Spinal cord (tissue), 10 donors: Measurements from ENCODE around the gene HNF4A. TPM values are rescaled to one million over a fixed set of nuclear protein-coding genes. Genes with fewer than 3 reads are reported as not detected.

Source experiments
- DNase-seq, 6 donors: peaks; one replicate each; pipeline versions ENCODE4 v3.0.0 to v3.0.0-alpha.2; 2013 to 2015; ENCODE audit warnings: low spot score in 6 of 6, low read depth in 4 of 6
- H3K27ac ChIP-seq: one replicate; pipeline ENCODE4 v1.5.1; 2013; ENCODE audit warnings: low read depth, low read length, control low read depth
- H3K27me3 ChIP-seq: one replicate; pipeline ENCODE4 v1.6.1; 2013; ENCODE audit warnings: low read length; ENCODE audit not compliant: control insufficient read depth, insufficient read depth
- H3K36me3 ChIP-seq: one replicate; pipeline ENCODE4 v1.6.1; 2013; ENCODE audit warnings: low read length; ENCODE audit not compliant: control insufficient read depth, insufficient read depth
- H3K4me1 ChIP-seq: one replicate; pipeline ENCODE4 v1.6.1; 2013; ENCODE audit warnings: low read length; ENCODE audit not compliant: control insufficient read depth, insufficient read depth
- H3K4me3 ChIP-seq: one replicate; pipeline ENCODE4 v1.5.1; 2013; ENCODE audit warnings: low read depth, low read length, control low read depth
- H3K9me3 ChIP-seq: one replicate; pipeline ENCODE4 v1.6.1; 2013; ENCODE audit warnings: low read length; ENCODE audit not compliant: control insufficient read depth, insufficient read depth
- WGBS: methylation state at CpG from one replicate; pipeline ENCODE4 v1.1.5; 2013; ENCODE audit warnings: missing lambda C conversion rate; ENCODE audit not compliant: insufficient coverage; 5-methylcytosine and 5-hydroxymethylcytosine counted together
- polyA plus RNA-seq, 2 donors: library from polyadenylated mRNA; unstranded; fragments of 120-200 nt; gene quantifications; one replicate each; pipeline ENCODE4 v1.2.1, GENCODE V29; 2013; ENCODE audit not compliant: insufficient read length in 2 of 2
- total RNA-seq, 2 donors: library from RNA; depleted of rRNA in 1 of 2; stranded (reverse); fragments of 120-200 nt in 1 of 2; fragments of >200 nt in 1 of 2; gene quantifications; one replicate each; pipeline versions ENCODE4 v1.2.3 to v1.2.4, GENCODE V29; 2013 to 2014
- donor health status: healthy.

The HNF4A gene
- total and polyA plus RNA-seq, 4 donors = 0.21 to 0.29 (median 0.22) TPM; not detected in 1

GRCh38 chr20:44436393-44436792 is 80.9 kb downstream of the HNF4A start:
- 74% methylated on average over 12 of the region's 12 CpGs for WGBS
- no peak for DNase-seq

GRCh38 chr20:44437497-44437896 is 82.0 kb downstream of the HNF4A start:
- no peaks in the 10 kb centered on the region for H3K9me3 ChIP-seq
- WGBS = no CpG with 5 or more reads among the region's 5 CpGs

More at GRCh38 chr20:44436393-44436792, 80.9 kb downstream of the HNF4A start:
- no peaks in the 10 kb centered on the region for H3K9me3 ChIP-seq
- H3K27ac ChIP-seq = no peak overlapping the region
- H3K36me3 ChIP-seq = no peaks in the 10 kb centered on the region
- H3K4me3 ChIP-seq = no peak overlapping the region
- H3K27me3 ChIP-seq = no peaks in the 10 kb centered on the region
- H3K4me1 ChIP-seq = no peaks in the 10 kb centered on the region

GRCh38 chr20:44438782-44439181 is 83.3 kb downstream of the HNF4A start:
- H3K27me3 ChIP-seq = no peaks in the 10 kb centered on the region
- no peak overlapping the region for H3K4me3 ChIP-seq
- DNase-seq = no peak
- no peaks in the 10 kb centered on the region for H3K4me1 ChIP-seq
- H3K9me3 ChIP-seq = no peaks in the 10 kb centered on the region
- no peak overlapping the region for H3K27ac ChIP-seq
- H3K36me3 ChIP-seq = no peaks in the 10 kb centered on the region
- WGBS = 100% methylated on average over 2 of the region's 4 CpGs

More at GRCh38 chr20:44437497-44437896, 82.0 kb downstream of the HNF4A start:
- no peak overlapping the region for H3K4me3 ChIP-seq
- H3K36me3 ChIP-seq = no peaks in the 10 kb centered on the region
- H3K27ac ChIP-seq = no peak overlapping the region
- DNase-seq = no peak
- no peaks in the 10 kb centered on the region for H3K27me3 ChIP-seq
- no peaks in the 10 kb centered on the region for H3K4me1 ChIP-seq

GRCh38 chr20:44439318-44439717 is 83.8 kb downstream of the HNF4A start:
- Histone ChIP-seq H3K4me1 (no peaks in the 10 kb centered on the region), H3K27me3 (no peaks in the 10 kb centered on the region), H3K9me3 (no peaks in the 10 kb centered on the region), H3K4me3 (no peak overlapping the region), H3K36me3 (no peaks in the 10 kb centered on the region), H3K27ac (no peak overlapping the region)
- 42% methylated on average over 1 of the region's 2 CpGs for WGBS
- no peak for DNase-seq

DNA sequence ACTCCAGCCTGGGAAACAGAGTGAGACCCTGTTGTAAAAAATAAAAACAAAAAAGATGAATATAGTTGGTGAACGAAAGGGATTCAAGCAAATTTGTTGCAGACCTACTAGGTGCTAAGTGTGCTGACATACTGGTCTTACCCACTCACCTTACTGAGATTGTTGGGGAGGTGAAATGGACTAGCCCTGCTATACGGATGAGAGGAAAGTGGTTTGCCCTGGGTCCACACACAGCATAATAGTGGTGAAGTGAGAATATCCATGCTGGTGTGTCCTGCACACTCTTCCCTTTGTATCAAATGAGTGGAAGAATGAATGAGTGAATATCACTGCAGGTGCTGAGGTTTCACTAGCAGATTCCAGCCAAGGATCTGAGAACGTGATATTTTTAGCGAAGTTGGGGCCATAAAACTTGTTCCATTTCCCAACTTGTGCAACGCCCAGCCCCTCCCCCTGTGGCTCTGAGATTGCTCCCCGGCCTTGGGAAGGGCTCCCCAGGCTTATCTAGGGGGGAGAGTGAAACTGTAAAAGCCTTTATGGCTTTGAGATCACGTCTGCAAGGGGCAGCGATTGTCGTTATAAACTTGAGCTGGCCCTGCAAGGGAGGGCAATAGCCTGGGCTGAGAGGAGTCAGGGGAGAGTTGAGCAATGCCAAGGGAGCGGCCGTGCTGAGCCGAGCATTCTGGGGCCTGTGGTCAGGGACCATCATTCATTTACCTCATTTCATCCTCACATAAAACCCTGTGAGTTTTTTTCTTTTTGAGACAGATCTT is 87.0 kb downstream of the HNF4A start:
- no peaks in the 10 kb centered on the region for H3K9me3 ChIP-seq
- no peak overlapping the region for H3K27ac ChIP-seq
- no peaks in the 10 kb centered on the region for H3K36me3 ChIP-seq
- H3K4me1 ChIP-seq = no peaks in the 10 kb centered on the region
- no peak for DNase-seq
- WGBS = 44% methylated on average over 4 of the region's 12 CpGs
- H3K4me3 ChIP-seq = no peak overlapping the region
- H3K27me3 ChIP-seq = no peaks in the 10 kb centered on the region

GRCh38 chr20:44445742-44446710 is 90.5 kb downstream of the HNF4A start:
- no peaks in the 10 kb centered on the region for H3K4me1 ChIP-seq
- no peaks in the 10 kb centered on the region for H3K27me3 ChIP-seq
- WGBS = 87% methylated on average over 3 of the region's 6 CpGs
- no peak overlapping the region for H3K27ac ChIP-seq
- DNase-seq = no peak
- no peaks in the 10 kb centered on the region for H3K36me3 ChIP-seq
- H3K4me3 ChIP-seq = no peak overlapping the region
- H3K9me3 ChIP-seq = no peaks in the 10 kb centered on the region

GRCh38 chr20:44447827-44448419 is 92.4 kb downstream of the HNF4A start:
- H3K27me3 ChIP-seq = no peaks in the 10 kb centered on the region
- no peaks in the 10 kb centered on the region for H3K4me1 ChIP-seq
- WGBS = 78% methylated on average over 3 of the region's 3 CpGs
- H3K9me3 ChIP-seq = no peaks in the 10 kb centered on the region
- H3K36me3 ChIP-seq = no peaks in the 10 kb centered on the region
- H3K27ac ChIP-seq = no peak overlapping the region
- H3K4me3 ChIP-seq = no peak overlapping the region
- DNase-seq = no peak

GRCh38 chr20:44448753-44449546 is 93.5 kb downstream of the HNF4A start:
- Histone ChIP-seq H3K27ac (no peak overlapping the region), H3K4me1 (no peaks in the 10 kb centered on the region), H3K4me3 (no peak overlapping the region), H3K27me3 (no peaks in the 10 kb centered on the region), H3K36me3 (no peaks in the 10 kb centered on the region), H3K9me3 (no peaks in the 10 kb centered on the region)
- no peak for DNase-seq
- 80% methylated on average over 9 of the region's 9 CpGs for WGBS

DNA sequence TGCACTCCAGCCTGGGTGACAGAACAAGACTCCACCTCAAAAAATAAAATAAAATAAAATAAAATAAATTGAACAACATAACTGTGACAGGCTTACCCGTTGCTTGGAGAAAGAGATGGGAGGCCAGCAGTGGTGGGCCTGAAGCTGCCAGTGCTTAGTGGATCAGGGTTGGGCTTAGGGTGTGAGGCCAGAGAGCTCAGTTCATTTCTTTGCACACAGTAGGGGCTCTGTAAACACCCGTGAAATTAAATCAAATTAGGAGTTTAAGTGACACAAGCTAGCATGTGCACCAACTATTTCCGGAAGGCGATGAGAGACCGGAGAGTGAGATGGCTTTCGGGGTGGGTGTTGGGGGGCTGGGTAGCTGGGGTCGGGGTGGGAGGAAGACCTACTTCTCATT is 94.4 kb downstream of the HNF4A start:
- Histone ChIP-seq H3K27ac (no peak overlapping the region), H3K36me3 (no peaks in the 10 kb centered on the region), H3K9me3 (no peaks in the 10 kb centered on the region), H3K4me1 (no peaks in the 10 kb centered on the region), H3K27me3 (no peaks in the 10 kb centered on the region), H3K4me3 (no peak overlapping the region)
- no peak for DNase-seq
- 100% methylated on average over 1 of the region's 7 CpGs for WGBS
